HG02884 (cell line): ENCODE results near the gene OSBP2.

ENCODE experiments used
- ATAC-seq: cut with Tn5 transposase; IDR thresholded peaks from one replicate; pipeline ENCODE4 v1.9.1; 2021; ENCODE audit warnings: mild to moderate bottlenecking, moderate library complexity; ENCODE audit not compliant: unreplicated experiment

OSBP2 gene

GRCh38 chr22:30830907-30831306, 136.2 kb downstream of the OSBP2 start:
- no peak for ATAC-seq

DNA sequence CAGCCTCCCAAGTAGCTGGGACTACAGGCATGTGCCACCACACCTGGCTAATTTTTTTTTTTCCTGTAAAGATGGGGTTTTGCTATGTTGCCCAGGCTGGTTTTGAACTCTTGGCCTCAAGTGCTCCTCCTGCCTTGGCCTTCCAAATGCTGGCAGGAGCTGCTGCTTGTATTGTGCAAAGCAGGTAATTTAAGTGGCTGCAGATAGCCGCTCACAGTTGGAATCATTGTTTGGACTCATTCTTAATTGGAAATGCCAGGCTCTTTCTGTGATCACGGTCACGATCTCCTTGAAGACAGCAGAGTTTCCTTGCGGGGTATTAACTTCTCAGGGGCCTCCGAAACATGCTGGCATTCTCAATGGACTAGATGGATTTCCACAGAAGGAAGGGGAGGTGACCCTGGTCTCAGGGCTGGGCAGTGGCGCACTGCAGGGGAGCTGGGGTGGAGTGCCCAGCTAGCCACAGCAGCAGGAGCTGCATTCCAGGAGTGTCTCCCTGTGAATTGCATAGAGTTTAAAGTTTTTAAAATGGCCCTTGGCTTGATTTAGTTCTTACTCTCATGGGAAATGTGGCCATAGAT, 137.8 kb downstream of the OSBP2 start:
- ATAC-seq = no peak

DNA sequence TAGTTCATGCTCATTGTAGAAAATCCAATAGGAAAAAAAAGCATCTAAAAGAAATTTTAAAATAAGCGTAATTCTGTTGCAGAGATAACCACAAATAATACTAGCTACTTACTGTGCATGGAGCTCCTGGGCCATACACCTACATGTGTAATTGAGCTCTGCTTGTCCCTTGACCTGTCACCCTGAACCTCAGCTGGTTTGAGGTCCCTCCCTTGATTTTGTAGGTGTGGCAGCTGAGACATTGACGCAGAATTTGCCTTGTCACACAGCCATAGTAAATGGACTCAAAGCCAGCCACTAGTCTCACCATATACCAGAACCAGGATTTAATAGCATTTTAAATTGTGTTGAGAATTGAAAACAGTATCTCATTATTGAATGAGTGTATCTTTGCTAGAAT, 138.6 kb downstream of the OSBP2 start:
- ATAC-seq = no peak

GRCh38 chr22:30837531-30837930, 142.9 kb downstream of the OSBP2 start:
- no peak for ATAC-seq

DNA sequence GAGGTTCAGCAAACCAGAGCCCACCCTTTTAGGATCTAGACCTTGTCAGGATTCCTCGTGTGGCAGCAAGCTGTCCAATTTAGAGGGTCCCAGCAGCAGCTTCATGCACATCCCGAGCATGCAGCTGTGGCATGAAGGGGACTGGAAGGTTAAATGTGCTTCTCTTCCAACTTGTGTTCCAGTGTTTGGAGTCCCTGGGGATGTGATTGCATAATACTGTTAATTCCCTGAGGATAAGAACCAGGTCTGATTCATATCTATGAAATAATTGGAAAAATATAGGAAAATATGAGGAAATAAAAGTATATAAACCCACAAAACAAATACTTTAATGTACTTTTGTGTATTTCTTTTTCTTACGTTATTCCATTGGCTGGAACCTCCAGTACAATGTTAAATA, 143.4 kb downstream of the OSBP2 start:
- no peak for ATAC-seq

GRCh38 chr22:30841273-30841672, 146.6 kb downstream of the OSBP2 start:
- no peak for ATAC-seq

- no peak for ATAC-seq
Observed at GRCh38 chr22:30843245-30843644, 148.6 kb downstream of the OSBP2 start.

DNA sequence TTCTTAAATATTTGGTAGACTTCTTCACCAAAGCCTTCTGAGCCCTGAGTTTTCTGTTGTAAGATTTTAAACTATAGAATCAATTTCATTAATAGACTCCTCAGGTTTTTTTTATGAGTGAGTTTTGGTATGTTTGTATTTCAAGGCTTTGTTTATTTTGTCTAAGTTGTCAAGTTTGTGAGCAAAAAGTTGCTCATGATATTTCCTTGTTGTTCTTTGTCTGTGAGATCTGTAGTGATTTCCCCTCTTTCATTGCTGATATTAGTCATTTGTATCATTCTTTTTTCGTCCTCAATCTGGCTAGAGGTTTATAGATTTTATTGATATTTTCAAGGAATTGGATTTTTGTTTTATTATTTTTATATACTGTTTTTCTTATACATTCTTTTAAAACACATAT, 152.9 kb downstream of the OSBP2 start:
- ATAC-seq = no peak

GRCh38 chr22:30855266-30855665, 160.6 kb downstream of the OSBP2 start:
- ATAC-seq = no peak

DNA sequence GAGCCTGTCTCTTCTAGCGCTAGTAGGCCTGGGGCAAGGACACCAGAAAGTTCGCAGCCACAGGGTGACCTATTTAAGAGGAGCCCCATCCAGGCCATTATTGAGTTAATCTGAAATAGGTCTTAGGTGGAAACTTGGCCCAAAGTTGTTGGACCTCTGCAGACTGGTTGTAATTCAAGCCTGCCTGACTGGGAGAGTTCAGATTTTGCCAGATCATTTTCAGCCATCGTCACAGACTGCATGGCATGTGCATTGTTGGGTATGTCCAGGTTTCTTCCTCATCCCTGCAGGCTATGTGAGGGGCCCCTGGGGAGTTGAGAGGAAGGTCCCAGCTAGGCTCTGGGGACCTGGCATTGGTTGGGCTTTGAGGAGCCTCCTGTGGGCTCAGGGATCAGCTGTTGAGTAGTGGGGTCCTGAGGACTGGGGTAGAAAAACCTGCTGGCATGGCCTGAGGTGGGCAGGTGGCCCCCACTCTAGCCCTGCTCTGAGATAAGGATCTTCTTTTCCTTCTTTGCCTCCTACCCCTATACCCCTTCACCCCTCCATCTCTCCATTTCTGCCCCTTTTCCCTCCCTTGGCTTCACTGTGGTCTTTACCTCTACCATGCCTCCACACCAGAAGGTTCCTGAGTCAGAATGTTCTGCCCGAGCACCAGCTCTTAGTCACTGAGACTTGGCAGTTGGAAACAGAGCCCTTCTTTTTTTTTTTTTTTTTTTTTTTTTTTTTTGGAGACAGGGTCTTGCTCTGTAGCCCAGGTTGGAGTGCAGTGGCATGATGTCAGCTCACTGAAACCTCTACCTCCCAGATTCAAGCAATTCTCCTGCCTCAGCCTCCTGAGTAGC, 161.2 kb downstream of the OSBP2 start:
- no peak for ATAC-seq

DNA sequence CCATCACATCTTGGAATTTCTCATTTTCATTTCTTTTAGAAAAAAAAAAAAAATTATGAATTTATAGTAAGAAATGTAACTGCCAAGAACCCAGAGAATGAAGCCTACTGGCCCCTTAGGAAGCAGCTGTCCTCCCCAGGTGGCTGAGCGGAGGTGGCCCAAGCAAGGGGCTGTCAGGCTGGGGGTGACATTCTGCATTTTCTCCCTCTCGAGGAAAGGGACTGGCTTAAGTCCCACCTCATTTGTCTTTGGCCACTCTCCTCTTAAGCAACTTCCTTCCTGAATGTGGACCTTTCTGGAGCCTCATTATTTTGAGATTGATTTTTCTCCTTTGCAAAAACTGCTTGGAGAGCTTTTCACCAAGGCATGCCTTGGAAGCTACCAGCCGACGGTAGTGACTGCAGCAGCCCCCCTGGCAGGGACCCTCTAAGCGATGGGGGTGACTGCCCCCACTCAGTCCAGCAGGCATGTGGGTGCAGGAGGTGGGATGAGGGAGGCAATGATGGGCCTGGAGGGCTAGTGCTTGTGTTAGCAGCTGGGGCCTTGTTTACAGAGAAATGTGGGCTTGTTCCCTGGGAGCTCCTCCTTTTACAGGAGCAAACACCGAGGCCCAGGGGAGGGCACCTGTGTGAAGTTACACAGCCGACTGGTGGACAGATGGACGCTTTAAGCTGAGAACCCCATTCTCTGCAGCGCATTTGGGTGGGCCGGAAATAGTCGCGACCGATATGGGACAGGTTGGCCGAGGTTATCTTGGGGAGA, 162.2 kb downstream of the OSBP2 start:
- ATAC-seq = no peak

DNA sequence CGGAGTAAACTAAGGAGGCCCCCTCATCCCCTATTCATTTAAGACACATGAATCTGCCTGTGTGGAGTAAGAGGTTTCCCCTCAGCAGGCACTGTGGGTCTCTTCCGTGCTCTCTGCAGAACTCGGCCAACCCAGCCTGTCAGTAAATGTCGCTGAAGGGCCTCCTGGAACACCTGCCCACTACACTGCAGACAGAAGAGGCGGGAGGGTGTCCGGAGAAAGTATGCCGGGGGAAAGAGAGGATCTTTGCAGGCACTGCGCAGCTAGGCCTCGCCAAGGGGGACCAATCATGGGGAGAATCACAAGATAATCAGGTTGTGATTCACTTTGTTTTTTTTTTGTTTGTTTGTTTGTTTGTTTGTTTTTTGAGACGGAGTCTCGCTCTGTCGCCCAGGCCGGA, 163.1 kb downstream of the OSBP2 start:
- ATAC-seq = no peak

GRCh38 chr22:30858976-30859713, 164.5 kb downstream of the OSBP2 start:
- ATAC-seq = no peak

DNA sequence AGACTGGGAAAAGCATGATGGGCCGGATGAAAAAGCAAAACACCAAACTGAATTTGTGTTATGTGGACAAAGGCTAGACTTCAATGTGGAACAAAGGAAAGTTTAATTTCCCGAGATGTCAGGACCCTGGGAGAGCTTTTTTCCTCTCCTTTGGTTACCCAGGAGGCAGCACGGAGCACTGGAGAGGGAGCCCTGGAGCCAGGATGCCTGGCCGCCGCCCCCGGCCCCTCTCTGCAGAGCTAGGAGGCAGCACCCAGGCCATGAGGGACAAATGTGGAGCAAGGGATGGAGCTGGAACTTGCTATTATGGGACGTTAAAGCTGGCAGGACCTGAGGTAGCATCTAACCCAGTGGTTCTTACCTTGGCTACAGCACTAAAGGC, 165.0 kb downstream of the OSBP2 start:
- ATAC-seq = no peak

- ATAC-seq = no peak
Observed at GRCh38 chr22:30860176-30861105, 165.8 kb downstream of the OSBP2 start.

DNA sequence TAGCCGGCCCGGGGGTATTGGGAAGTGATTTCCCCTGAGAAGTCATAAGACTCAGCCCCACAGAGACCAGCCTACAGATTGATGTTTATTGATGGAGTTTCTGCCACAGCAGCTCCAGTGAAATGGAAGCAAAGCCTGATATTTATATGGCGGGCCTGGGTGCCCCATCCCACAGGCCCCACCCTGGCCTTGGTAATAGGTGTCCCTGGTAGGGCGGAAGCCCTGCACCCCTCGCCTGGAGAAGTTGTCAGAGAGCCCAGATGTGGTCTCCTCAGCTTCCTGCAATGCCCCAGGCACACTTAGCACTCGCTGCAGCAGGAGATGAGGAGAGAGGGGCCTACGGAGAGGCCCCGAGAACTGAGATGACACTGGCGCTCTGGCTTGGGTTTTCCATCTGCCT, 166.5 kb downstream of the OSBP2 start:
- no peak for ATAC-seq

- ATAC-seq = no peak
Observed at GRCh38 chr22:30861688-30862552, 167.2 kb downstream of the OSBP2 start.

DNA sequence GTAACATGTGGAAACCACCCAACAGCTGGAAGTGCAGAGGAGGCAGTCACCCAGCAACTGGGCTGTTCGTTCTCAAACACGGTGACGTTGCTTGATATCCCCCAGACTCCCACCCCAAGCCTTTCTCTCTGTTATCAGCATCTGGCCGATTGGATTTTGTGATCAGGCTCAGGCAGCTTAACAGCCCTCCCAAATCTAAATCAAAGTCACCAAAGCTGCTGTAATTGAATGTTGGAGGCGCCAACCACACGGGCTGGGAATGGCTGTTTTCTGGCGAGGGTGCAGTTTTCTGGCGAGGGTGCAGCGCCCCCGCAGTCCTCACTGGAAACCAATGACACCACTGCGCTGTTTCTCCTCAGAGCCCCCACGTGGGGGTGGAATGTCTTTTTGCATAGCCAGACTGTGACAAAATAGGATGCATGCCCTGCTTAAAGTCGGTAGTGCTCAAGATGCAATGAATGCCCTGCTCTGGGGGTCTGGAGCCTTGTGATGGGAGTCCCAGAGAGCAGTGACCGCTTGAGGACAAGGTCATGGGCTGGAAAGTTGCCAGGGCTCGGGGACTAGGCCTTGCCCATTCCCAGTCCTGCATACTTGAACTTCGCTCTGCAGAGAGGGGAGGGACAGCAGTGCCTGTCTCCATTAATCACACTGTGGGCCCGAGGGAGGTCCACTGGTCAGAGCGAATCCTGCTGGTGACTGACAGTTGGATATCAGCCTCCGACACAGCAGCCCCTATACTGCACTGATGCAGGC, 168.6 kb downstream of the OSBP2 start:
- no peak for ATAC-seq
